ENCODE data around the gene SH3BP2. TPM values are rescaled to one million over a fixed set of nuclear protein-coding genes. Genes with fewer than 3 reads are reported as not detected.

The SH3BP2 gene
- total RNA-seq, 1 donor from 2014 or later, result 64.3 TPM

DNA sequence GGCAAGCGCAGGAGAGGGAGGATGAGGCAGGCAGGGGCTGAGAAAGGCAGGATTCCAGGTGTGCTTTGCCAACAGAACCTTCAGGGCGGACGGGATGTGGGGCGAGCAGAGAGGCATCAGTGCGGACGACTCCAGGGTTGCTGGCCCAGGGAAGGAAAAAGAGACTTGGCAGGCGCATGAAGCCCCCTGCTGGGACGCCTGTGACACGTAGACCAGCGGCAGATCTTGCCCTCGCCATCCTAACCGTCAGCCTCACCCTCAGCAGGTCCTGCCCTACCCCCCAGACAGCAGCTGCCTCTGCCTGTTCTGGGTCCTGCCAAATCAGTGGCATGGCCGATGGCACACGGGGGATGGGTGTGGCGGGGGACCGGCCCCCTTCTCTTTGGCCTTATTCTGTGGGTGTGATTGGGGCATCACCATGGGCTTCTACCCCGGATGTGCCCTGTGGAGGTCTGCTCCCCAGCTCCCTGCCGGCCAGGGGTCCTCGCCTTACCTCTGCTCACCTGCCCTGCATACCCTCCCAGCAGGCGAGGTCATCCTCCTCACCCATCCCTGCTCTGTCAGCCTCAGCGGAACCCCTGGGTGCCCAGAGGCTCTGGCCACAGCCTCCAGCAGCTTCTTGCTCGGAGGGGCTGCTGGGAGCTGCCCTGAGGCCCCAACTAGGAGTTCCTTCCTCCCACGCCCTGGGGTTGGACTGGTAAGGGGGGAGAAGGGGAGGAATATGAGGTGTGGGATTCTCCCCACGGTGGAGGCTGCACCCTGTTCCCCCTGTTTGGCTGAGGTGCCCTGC is 2.9 kb upstream of the SH3BP2 start:
- no peak overlapping the region for H3K27ac Mint-ChIP-seq
- no peak overlapping the region for H3K4me3 Mint-ChIP-seq (ENCODE audit: low read depth)
- H3K9me3 Mint-ChIP-seq, result no peaks in the 10 kb centered on the region
- no peaks in the 10 kb centered on the region for H3K36me3 Mint-ChIP-seq (ENCODE audit: low read depth)
- peaks cover 34% of the 10 kb centered on the region for H3K4me1 Mint-ChIP-seq (ENCODE audit: low read depth)
- H3K27me3 Mint-ChIP-seq (ENCODE audit: low read depth), result no peaks in the 10 kb centered on the region
- no peak for DNase-seq (ENCODE audit: low spot score)
- intact Hi-C loops (cut with micrococcal nuclease), result no loop called here

GRCh38 chr4:2790583-2791517 is 2.0 kb upstream of the SH3BP2 start:
- H3K27me3 Mint-ChIP-seq (ENCODE audit: low read depth), result no peaks in the 10 kb centered on the region
- H3K9me3 Mint-ChIP-seq, result no peaks in the 10 kb centered on the region
- H3K4me1 Mint-ChIP-seq (ENCODE audit: low read depth), result peaks cover 34% of the 10 kb centered on the region
- intact Hi-C loops (cut with micrococcal nuclease), result no loop called here
- H3K36me3 Mint-ChIP-seq (ENCODE audit: low read depth), result no peaks in the 10 kb centered on the region
- no peak for DNase-seq (ENCODE audit: low spot score)
- H3K27ac Mint-ChIP-seq, result no peak overlapping the region
- H3K4me3 Mint-ChIP-seq (ENCODE audit: low read depth), result peak overlapping the region; percentile 5

DNA sequence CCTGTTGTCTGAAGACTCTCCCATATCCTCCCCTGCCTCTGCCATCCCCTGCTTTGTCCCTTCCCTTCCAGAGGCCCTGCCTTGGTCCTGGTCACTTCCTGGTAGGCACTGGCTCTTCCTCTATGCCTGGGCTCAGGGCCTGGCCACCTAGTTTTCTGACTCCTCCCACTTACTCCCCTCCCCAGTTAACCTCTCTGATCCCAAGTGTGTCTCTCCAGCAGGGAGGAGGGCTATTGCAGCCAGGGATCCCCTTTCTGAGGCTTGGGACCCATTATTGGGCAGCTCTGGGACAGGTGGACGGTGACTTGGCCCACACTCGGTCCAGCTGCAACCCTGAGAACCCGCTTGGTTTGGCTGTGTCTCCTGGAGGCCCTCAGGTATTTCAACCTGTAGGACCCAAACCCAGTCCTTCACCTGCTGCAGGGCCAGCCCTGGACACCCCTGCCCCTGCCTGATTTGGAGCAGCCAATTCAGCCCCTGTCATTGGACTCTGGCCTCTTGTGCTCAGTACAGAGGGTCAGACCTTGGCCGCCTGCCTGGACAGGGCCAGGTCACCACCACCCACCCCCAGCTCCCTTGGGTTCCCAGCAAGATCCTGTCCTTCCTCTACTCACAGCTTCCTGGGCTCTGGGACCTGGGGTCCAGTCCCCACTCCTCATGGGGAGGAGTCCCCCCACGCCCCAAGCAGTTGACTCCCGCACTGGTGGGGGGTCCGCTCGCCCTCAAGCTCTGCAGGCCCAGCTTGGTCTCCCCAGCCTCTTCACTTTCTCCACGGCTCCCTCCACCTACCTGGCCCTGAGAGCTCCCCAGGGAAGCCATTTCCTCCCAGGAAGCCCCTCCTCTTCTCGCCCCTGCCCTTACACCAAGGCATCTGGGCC is 1.1 kb upstream of the SH3BP2 start:
- intact Hi-C loops (cut with micrococcal nuclease), result no loop called here
- no peaks in the 10 kb centered on the region for H3K9me3 Mint-ChIP-seq
- no peaks in the 10 kb centered on the region for H3K27me3 Mint-ChIP-seq (ENCODE audit: low read depth)
- peaks cover 31% of the 10 kb centered on the region for H3K4me1 Mint-ChIP-seq (ENCODE audit: low read depth)
- no peak for DNase-seq (ENCODE audit: low spot score)
- H3K4me3 Mint-ChIP-seq (ENCODE audit: low read depth), result peak overlapping the region; percentile 5
- no peaks in the 10 kb centered on the region for H3K36me3 Mint-ChIP-seq (ENCODE audit: low read depth)
- no peak overlapping the region for H3K27ac Mint-ChIP-seq

GRCh38 chr4:2792396-2792710 is 532 bp upstream of the SH3BP2 start:
- Mint-ChIP-seq H3K4me1 (ENCODE audit: low read depth) (peaks cover 34% of the 10 kb centered on the region), H3K4me3 (ENCODE audit: low read depth) (no peak overlapping the region), H3K9me3 (no peaks in the 10 kb centered on the region), H3K27ac (no peak overlapping the region), H3K36me3 (ENCODE audit: low read depth) (no peaks in the 10 kb centered on the region), H3K27me3 (ENCODE audit: low read depth) (no peaks in the 10 kb centered on the region)
- DNase-seq (ENCODE audit: low spot score), result no peak
- intact Hi-C loops (cut with micrococcal nuclease), result no loop called here

DNA sequence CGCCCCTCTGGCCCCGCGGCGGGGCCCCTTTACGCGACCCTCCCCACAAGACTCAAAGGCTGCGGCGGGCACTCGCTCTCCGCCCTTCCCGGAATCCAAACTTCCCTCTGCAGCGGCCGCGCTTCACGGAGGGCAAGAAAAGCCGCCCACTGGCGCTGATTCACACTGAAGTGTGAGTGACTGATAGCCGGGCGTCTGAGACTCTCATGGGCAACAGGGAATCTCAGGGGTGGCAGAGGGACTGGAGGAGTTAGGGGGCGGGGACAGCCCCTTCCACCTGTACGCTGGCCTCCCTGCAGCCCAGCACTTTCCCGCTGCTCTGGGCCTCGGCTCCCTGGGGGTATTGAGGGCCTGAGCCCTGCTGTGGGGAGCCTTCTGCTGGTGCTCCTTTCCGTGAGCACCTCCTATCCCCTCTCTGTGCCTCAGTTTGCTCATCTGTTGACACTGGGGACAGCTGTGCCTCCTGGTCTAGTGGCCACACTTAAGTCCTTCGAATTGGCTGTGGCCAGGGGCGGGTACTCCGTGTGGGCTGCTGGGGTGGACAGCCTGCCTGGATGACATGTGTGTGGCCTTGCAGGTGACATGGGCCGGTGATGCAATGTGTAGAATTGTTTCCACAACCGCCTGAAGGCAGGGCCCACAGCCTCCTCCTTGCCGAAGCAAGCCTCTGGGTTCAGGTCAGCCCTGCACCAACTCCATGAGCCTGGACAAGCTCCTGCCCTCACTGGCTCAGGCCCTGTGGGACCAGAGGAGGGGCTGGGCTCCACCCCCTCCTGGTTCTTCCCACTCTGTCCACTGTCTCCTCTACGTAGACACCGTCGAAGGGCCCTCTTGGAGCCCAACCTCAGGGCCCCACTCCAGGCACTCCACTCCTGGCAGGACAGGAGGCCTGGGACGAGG is 951 bp downstream of the SH3BP2 start:
- Mint-ChIP-seq H3K9me3 (no peaks in the 10 kb centered on the region), H3K27ac (peak overlapping the region; percentile 69), H3K36me3 (ENCODE audit: low read depth) (no peaks in the 10 kb centered on the region), H3K27me3 (ENCODE audit: low read depth) (no peaks in the 10 kb centered on the region), H3K4me3 (ENCODE audit: low read depth) (peak overlapping the region; percentile 85), H3K4me1 (ENCODE audit: low read depth) (peaks cover 42% of the 10 kb centered on the region)
- intact Hi-C loops (cut with micrococcal nuclease), result no loop called here
- DNase-seq (ENCODE audit: low spot score), result no peak

DNA sequence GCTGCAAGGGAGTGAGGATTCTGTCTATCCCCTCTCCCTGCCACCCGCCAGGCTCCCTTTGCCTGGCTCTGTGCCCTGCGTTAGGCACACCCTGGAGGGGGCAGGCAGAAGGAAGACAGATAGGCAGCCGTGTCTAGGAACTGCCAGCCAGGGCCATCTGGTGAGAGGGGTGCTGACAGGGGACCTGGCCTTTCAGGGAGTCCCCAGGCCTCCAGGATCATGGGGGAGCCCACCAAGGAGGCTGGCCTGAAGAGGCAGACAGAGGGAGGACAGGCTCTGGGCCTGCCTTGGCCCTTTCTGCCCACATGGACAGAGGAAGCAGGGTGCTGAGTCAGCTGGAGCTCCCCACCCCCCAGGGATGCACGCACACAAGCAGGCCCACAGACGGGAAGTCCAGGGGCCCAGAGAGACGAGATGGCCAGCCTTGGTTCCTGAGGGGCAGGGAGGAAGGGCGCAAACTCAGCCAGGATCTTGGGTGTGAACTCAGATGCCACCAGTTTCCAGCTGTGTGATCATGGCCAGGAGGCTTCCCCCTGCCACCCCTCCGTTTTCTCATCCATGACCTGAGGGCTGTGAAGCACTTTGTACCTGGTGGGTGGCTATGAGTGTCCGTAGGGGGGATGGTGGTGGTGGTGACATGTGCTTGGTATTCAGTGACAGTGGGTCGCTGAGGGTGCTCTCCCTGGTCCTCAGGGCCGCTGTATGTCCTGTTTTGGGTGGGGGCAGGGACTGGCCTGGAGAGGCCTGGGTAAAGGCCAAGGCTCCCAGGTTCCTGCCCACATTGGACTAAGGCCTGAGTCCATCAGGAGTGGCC is 1.8 kb downstream of the SH3BP2 start:
- Mint-ChIP-seq H3K4me1 (ENCODE audit: low read depth) (peaks cover 41% of the 10 kb centered on the region), H3K27ac (no peak overlapping the region), H3K27me3 (ENCODE audit: low read depth) (no peaks in the 10 kb centered on the region), H3K4me3 (ENCODE audit: low read depth) (peak overlapping the region; percentile 85), H3K9me3 (no peaks in the 10 kb centered on the region), H3K36me3 (ENCODE audit: low read depth) (no peaks in the 10 kb centered on the region)
- intact Hi-C loops (cut with micrococcal nuclease), result no loop called here
- no peak for DNase-seq (ENCODE audit: low spot score)

DNA sequence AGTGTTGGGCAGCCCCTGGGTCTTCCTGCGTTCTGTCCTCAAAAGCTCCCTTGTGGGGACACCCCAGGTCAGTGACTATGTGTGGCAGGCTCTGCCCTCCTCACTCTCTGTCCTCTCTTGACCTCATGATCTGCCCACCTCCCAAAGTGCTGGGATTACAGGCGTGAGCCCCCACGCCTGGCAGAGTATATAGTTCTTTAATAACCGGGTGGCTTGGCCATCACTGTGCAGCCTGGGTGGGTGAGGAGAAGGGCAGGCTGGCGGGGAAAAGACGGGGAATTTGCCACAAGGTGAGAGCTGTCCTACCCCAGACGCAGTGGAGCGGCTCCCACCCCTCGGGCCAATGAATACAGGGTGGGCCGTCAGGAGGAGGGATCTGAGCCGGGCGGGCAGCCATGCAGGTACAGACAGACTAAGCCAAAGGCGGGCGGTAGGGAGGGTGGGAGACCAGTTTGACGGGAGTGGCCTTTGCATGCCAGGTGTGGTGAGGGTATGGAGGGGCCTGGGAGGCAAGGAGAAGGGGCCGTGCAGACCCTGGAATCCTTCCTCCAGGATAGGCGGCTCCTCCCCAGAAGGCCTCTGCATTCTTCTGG is 2.5 kb downstream of the SH3BP2 start:
- no peaks in the 10 kb centered on the region for H3K9me3 Mint-ChIP-seq
- intact Hi-C loops (cut with micrococcal nuclease), result no loop called here
- DNase-seq (ENCODE audit: low spot score), result no peak
- no peaks in the 10 kb centered on the region for H3K36me3 Mint-ChIP-seq (ENCODE audit: low read depth)
- H3K4me3 Mint-ChIP-seq (ENCODE audit: low read depth), result no peak overlapping the region
- H3K4me1 Mint-ChIP-seq (ENCODE audit: low read depth), result peaks cover 44% of the 10 kb centered on the region
- H3K27ac Mint-ChIP-seq, result no peak overlapping the region
- H3K27me3 Mint-ChIP-seq (ENCODE audit: low read depth), result no peaks in the 10 kb centered on the region

GRCh38 chr4:2795893-2796848 is 3.3 kb downstream of the SH3BP2 start:
- no peaks in the 10 kb centered on the region for H3K9me3 Mint-ChIP-seq
- intact Hi-C loops (cut with micrococcal nuclease), result no loop called here
- peaks cover 47% of the 10 kb centered on the region for H3K4me1 Mint-ChIP-seq (ENCODE audit: low read depth)
- no peak overlapping the region for H3K27ac Mint-ChIP-seq
- no peaks in the 10 kb centered on the region for H3K27me3 Mint-ChIP-seq (ENCODE audit: low read depth)
- H3K36me3 Mint-ChIP-seq (ENCODE audit: low read depth), result no peaks in the 10 kb centered on the region
- DNase-seq (ENCODE audit: low spot score), result no peak
- H3K4me3 Mint-ChIP-seq (ENCODE audit: low read depth), result no peak overlapping the region

DNA sequence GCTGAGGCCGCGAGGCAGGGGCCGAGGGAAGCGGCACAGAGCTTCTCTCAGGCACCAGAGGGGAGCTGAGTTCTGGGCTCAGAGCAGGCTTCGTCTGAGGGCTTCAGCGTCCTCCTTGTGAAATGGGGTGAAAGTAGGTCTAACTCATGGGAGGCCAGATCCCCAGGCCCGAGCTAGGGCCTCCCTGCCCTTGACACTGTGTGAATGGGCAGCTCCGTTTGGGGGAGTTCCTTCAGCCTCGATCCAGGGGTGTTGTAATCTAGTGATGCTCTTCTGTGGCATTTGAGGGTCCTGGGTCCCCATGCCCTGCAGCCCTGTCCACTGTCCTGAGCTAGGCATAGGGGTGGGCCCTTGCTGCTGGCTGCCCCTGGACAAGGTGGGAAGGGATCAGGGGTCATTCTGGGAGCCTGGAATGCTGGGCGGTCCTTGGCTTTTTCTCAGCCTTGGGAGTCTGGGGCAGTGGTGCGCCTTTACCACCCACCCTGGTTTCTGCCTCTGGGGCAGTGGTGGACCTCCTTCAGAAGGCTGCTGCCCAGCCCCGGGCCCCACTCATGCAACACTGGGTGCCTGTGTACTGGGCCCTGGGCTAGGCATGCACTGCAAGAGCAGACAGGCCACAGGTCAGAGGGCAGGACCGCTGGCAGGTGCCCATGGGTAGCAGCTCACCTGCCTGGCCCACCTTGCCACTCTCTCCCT is 4.1 kb downstream of the SH3BP2 start:
- DNase-seq (ENCODE audit: low spot score), result no peak
- Mint-ChIP-seq H3K36me3 (ENCODE audit: low read depth) (no peaks in the 10 kb centered on the region), H3K4me3 (ENCODE audit: low read depth) (no peak overlapping the region), H3K9me3 (no peaks in the 10 kb centered on the region), H3K4me1 (ENCODE audit: low read depth) (peaks cover 51% of the 10 kb centered on the region), H3K27me3 (ENCODE audit: low read depth) (no peaks in the 10 kb centered on the region), H3K27ac (no peak overlapping the region)
- intact Hi-C loops (cut with micrococcal nuclease), result no loop called here

All from activated T-helper 2 cell treated with anti-CD3 and anti-CD28 coated beads, Interferon-gamma antibody, Interleukin-2, Interleukin-4, amounts not matched to agents 10 μg/mL and 5 μg/mL and 100 μg/mL, durations not matched to agents 14 hours and 24 hours and 36 hours (primary cell).